GM21723 (cell line): Measurements from ENCODE around the gene UBAC1.

Experiments used
- ATAC-seq: cut with Tn5 transposase; IDR thresholded peaks from one replicate; pipeline ENCODE4 v1.9.1; 2021; ENCODE audit warnings: mild to moderate bottlenecking, moderate library complexity; ENCODE audit not compliant: unreplicated experiment

UBAC1 gene

GRCh38 chr9:135885100-135885853 lies 75.9 kb downstream of the UBAC1 start:
- ATAC-seq: no peak

- no peak for ATAC-seq
These were observed 76.7 kb downstream of the UBAC1 start for GRCh38 chr9:135884328-135885035.

- no peak for ATAC-seq
These were observed 77.6 kb downstream of the UBAC1 start for GRCh38 chr9:135883410-135884089.
